Right lobe of liver (tissue), 4 donors: Measurements from ENCODE around the gene L3MBTL2.

Source experiments
- POLR2A ChIP-seq: fragments of 450-650 bp; IDR thresholded peaks from one replicate; pipeline ENCODE4 v1.6.1; 2017; ENCODE audit warnings: antibody characterized with exemption, mild to moderate bottlenecking
- TF ChIP-seq, protein P1 (sequence below), 4 donors: fragments of 200-600 bp in 3 of 4; fragments of 450-650 bp in 1 of 4; IDR thresholded peaks; one replicate each; pipeline versions ENCODE4 v1.5.1 to v1.8.0; 2016 to 2022; ENCODE audit warnings: antibody characterized with exemption in 4 of 4, mild to moderate bottlenecking in 2 of 4
- donor health status: DM: no; HTN: no; CAD: no.
- donor health status: DM: no; HTN: no; CAD: no.
- donor health status: DM: no; HTN: yes; CAD: no.

DNA sequence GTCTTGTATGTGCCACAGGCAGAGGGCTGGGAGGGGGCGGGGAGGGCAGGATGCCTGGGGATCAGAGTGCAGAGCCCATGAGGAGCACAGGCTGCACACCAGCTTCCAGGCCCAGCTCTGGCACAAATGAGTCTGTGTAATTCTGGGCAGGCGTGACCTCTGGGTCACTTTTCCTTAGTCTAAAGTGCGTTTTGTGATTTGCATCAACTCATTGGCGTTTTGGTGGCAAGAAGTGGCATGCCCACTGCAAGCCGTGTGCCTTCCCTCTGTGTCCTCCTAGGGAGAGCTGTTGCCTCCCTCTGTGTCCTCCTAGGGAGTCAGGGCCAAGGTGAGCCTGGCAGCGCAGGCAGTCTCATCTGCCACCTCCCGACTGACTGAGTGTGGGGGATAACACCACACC, 18.4 kb downstream of the L3MBTL2 start:
- TF ChIP-seq, protein P1, sequence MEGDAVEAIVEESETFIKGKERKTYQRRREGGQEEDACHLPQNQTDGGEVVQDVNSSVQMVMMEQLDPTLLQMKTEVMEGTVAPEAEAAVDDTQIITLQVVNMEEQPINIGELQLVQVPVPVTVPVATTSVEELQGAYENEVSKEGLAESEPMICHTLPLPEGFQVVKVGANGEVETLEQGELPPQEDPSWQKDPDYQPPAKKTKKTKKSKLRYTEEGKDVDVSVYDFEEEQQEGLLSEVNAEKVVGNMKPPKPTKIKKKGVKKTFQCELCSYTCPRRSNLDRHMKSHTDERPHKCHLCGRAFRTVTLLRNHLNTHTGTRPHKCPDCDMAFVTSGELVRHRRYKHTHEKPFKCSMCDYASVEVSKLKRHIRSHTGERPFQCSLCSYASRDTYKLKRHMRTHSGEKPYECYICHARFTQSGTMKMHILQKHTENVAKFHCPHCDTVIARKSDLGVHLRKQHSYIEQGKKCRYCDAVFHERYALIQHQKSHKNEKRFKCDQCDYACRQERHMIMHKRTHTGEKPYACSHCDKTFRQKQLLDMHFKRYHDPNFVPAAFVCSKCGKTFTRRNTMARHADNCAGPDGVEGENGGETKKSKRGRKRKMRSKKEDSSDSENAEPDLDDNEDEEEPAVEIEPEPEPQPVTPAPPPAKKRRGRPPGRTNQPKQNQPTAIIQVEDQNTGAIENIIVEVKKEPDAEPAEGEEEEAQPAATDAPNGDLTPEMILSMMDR (IDR thresholded peaks at IDR 0.05): no peak
- no peak for TF ChIP-seq POLR2A
